ENCODE results near the gene INHBC.
"Not testable (repeated sequence)": the region's sequence is repeated elsewhere in the genome, so short reads cannot be mapped to it uniquely, and the experiment has no call there.

INHBC gene

GRCh38 chr12:57434517-57435223 lies at the start of gene INHBC:
Gene INHBC (plus strand): TSS chr12:57434784. CDS start chr12:57434887, 103 bp downstream.
- DNase-seq (ENCODE audit: low read depth): no peak

DNA sequence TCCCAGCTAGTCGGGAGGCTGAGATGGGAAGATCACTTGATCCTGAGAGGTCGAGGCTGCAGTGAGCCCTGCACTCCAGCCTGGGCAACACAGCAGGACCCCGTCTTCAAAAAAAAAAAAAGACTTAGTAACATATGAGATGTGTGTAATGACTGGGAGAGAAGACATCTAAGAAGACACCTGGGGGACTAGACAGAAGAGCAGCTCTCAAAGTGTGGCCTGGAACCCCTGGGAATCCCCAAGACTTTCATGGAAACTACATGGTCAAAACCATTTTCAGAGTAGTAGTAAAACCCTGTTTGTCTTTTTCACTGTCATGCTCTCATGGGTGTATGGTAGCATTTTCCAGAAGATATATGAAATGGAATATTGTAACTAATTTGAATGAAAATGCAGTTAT lies 49.0 kb upstream of the INHBC start:
- DNase-seq (ENCODE audit: low read depth): no peak

GRCh38 chr12:57386187-57386720 lies 48.3 kb upstream of the INHBC start:
- no peak for DNase-seq (ENCODE audit: low read depth)

GRCh38 chr12:57388425-57388824 lies 46.2 kb upstream of the INHBC start:
- no peak for DNase-seq (ENCODE audit: low read depth)

DNA sequence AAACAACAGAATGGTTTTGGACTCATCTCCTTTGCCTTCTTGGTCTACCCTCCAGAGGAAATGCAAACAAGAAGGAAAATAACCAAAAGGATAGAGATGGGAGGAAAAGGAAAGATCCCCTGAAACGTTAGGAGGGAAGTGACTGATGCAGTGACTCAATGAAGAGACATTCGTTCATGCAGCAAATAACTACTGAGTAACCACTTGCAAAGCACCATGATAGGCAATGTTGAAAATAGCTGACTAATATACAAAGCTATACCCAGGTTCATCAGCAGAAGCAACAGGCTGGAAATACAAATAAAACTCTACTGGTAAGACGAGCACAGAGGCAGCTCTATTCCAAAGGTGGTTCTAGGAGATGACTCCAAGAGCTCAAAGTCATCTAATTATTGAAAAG lies 45.6 kb upstream of the INHBC start:
- DNase-seq (ENCODE audit: low read depth): no peak

GRCh38 chr12:57390174-57390573 lies 44.4 kb upstream of the INHBC start:
- no peak for DNase-seq (ENCODE audit: low read depth)

- no peak for DNase-seq (ENCODE audit: low read depth)
Measured at GRCh38 chr12:57395121-57395520, 39.5 kb upstream of the INHBC start.

DNA sequence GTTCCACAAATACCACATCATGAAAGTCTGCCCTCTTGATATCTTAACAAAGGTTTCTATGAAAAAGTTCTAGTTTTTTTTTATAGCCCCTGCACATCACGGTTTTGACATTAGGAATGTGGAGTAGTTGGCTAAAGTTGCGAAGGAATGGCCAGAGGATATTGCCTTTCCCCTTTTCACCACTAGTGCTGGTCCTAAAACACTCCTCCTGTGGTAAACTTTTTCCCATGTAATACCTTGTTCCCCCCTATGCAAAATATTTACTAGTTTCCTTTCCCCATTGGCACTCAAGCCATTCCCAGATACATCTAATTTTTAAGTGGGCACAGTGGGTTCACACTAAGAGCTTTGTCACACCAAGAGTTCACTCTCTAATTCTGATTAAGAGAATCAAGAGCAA lies 37.1 kb upstream of the INHBC start:
- DNase-seq (ENCODE audit: low read depth): no peak

DNA sequence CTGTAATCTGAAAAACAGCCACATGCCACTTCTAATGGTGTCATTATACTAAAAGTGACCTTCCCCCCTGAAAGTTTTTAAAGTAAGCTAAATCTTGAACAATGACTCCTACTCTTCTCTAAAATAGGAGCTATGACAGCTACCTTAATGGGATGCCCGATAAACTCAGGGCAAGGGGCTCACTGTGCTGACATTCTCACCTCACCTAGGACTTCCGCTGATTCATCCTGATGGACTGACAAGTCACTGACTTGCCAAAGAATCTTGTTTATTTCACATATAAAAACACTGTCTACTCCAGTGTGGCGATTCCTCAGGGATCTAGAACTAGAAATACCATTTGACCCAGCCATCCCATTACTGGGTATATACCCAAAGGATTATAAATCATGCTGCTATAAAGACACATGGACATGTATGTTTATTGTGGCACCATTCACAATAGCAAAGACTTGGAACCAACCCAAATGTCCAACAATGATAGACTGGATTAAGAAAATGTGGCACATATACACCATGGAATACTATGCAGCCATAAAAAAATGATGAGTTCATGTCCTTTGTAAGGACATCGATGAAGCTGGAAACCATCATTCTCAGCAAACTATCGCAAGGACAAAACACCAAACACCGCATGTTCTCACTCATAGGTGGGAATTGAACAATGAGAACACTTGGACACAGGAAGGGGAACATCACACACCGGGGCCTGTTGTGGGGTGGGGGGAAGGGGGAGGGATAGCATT lies 34.7 kb upstream of the INHBC start:
- not testable (repeated sequence) for DNase-seq (ENCODE audit: low read depth)

DNA sequence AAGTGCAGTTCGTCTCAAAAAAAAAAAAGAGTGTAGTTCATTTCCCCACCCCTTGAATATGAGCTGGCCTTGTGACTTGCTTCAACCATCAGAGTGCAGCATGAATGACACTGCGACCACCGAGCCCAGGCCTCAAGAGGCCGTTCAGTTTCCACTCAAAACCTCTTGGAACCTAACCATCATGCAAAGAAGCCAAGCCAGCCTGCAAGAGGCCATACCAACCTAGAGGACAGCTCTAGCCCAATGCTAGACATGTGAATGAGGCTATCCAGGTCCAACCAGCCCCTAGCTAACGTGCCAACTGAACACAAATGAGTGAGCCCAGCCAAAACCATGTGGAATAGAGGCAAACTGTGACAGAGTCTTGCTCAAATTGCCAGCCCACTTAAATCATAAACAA lies 33.4 kb upstream of the INHBC start:
- DNase-seq (ENCODE audit: low read depth): no peak

- not testable (repeated sequence) for DNase-seq (ENCODE audit: low read depth)
Measured at GRCh38 chr12:57402156-57402555, 32.4 kb upstream of the INHBC start.

DNA sequence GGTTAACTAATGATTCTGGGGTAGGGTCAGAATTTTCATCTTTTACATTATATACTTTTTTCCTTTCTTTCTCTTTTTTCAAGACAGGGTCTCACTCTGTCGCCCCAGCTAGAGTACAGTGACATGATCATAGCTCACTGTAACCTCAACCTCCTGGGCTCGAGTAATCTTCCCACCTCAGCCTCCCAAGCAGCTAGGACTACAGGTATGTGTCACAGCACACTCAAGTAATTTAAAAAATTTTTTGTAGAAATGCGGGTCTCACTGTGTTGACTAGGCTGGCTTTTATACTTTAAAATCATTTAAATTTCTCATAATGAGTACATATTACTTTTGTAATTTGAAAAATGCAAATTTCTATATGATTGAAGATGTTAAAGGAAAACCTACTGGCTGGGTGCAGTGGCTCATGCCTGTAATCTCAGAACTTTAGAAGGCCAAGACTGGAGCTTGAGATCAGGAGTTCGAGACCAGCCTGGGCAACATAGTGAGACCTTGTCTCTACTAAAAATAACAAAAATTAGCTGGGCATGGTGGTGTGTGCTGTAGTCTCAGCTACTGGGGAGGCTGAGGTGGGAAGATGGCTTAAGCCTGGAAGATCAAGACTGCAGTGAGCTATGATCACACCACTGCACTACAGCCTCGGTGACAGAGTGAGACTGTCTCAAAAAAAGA lies 29.5 kb upstream of the INHBC start:
- no peak for DNase-seq (ENCODE audit: low read depth)

GRCh38 chr12:57410534-57410933 lies 24.1 kb upstream of the INHBC start:
- DNase-seq (ENCODE audit: low read depth): no peak

DNA sequence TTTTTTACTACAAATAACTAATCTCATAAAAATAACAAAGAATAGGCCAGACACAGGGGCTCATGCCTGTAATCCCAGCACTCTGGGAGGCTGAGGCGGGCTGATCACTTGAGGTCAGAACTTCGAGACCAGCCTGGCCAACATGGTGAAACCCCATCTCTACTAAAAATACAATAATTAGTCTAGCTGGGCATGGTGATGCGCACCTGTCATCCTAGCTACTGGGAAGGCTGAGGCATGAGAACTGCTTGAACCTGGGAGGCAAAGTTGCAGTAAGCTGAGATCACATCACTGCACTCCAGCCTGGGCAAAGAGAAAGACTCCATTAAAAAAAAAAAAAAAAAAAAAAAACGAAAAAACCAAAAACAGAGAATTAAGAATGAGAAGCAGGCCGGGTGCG lies 20.4 kb upstream of the INHBC start:
- DNase-seq (ENCODE audit: low read depth): not testable (repeated sequence)

GRCh38 chr12:57415088-57415487 lies 19.5 kb upstream of the INHBC start:
- no peak for DNase-seq (ENCODE audit: low read depth)

GRCh38 chr12:57416039-57416996 lies 18.3 kb upstream of the INHBC start:
- DNase-seq (ENCODE audit: low read depth): no peak

GRCh38 chr12:57418255-57418654 lies 16.3 kb upstream of the INHBC start:
- no peak for DNase-seq (ENCODE audit: low read depth)

DNA sequence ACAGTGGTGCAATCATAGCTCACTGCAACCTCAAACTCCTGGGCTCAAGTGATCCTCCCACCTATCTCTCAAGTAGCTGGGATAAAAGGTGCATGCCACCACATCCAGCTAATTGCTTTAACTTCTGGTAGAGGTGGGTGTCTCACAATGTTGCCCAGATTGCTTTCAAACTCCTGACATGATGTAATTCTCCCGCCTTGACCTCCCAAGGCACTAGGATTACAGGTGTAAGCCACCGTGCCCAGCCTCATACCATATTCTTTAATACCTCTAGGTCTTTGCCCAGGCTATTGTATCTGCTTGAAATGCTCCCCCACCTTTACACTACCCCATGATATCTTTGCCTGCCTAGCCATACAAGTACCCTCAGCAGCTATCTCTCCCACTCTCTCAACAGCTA lies 15.1 kb upstream of the INHBC start:
- DNase-seq (ENCODE audit: low read depth): no peak

DNA sequence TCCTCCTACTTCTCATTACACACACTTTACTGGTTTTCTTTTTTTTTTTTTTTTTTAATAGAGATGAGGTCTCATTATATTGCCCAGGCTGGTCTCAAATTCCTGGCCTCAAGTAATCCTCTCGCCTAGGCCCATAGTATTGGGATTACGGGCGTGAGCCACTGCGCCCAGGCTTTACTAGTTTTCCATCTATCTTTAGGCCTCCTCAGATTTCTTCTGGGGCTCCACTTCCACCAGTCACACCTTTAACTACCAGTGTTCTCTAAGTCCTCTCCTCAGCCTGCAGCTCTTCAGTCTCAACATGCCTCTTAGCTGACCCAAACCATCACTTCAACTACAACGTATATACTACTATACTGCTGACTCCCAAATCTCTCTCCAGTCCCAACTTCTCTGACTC lies 14.1 kb upstream of the INHBC start:
- DNase-seq (ENCODE audit: low read depth): no peak

DNA sequence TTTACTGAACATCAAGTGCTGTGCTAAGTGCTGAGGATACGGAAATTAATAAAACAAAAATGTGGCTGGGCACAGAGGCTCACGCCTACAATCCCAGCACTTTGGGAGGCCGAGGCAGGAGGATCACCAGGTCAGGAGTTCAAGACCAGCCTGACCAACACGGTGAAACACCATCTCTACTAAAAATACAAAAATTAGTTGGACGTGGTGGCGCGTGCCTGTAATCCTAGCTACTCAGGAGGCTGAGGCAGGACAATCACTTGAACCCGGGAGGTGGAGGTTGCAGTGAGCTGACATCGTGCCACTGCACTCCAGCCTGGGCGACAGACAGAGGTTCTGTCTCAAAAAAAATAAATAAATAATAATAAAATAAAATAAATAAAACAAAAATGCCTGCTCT lies 7.6 kb upstream of the INHBC start:
- DNase-seq (ENCODE audit: low read depth): not testable (repeated sequence)

GRCh38 chr12:57428965-57429364 lies 5.6 kb upstream of the INHBC start:
- DNase-seq (ENCODE audit: low read depth): no peak

Data from stimulated activated CD8-positive, alpha-beta memory T cell treated with anti-CD3 and anti-CD28 coated beads, Interleukin-15, amount 100 ng/mL, for 24 hours (primary cell).